H7 (cell line): ENCODE data around the gene PYY. TPM values are rescaled to one million over a fixed set of nuclear protein-coding genes. Genes with fewer than 3 reads are reported as not detected.
"Not testable (repeated sequence)": the region's sequence is repeated elsewhere in the genome, so short reads cannot be mapped to it uniquely, and the experiment has no call there.

ENCODE experiments used
- DNase-seq: peaks from one replicate; pipeline ENCODE4 v3.0.0; 2012
- H3K27me3 ChIP-seq: 2 replicates; pipeline ENCODE4 v1.6.0; 2011; ENCODE audit warnings: mild to moderate bottlenecking, low read length; ENCODE audit not compliant: control insufficient read depth, insufficient read depth
- H3K36me3 ChIP-seq: replicated peaks from 2 replicates; pipeline ENCODE4 v1.5.1; 2011; ENCODE audit warnings: low read length; ENCODE audit not compliant: control insufficient read depth, insufficient read depth
- H3K4me3 ChIP-seq: 2 replicates; pipeline ENCODE4 v1.5.1; 2011; ENCODE audit warnings: low read depth, mild to moderate bottlenecking, control low read depth, low read length, moderate library complexity; ENCODE audit not compliant: insufficient read depth
- total RNA-seq: library from RNA; depleted of rRNA; stranded (reverse); fragments of >200 nt; shearing (Covaris generic); gene quantifications from 2 replicates; pipeline ENCODE4 v1.2.3, GENCODE V29; 2014

Gene PYY
- total RNA-seq, 1 experiment from 2014 or later: 1.8 TPM

DNA sequence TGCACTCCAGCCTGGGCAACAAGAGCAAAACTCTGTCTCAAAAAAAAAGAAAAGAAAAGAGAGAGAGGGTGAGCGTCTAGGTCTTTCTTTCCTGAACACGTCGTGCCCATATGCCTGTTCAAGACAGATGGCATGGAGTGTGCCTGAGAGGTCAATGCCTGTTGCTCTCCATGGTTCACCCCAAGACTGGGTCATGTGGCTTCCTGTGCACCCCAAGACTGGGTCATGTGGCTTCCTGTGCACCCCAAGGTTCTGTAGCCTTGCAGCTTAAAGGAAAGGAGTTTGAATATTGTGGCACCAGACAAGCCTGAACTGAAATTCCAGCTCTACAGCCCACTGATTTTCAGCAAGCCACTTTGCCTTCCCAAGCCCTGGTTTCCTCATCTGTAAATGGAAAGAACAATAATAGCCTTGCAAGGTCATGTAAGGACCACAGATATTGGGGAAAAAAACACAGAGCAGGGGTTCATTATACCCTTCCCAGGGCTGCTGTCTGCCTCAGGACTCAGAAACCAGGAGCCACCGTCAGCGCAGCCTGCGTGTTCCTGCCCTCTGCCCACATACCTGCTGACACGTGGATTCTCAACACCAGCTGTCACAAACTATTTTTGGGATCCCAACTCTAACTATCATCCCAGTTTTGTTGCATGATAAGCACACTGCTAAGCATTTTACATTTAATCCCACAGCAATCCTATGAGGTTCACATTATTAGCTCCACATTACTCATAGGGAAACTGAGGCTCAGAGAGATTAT is 32.7 kb upstream of the PYY start:
- no peaks in the 10 kb centered on the region for H3K36me3 ChIP-seq
- H3K27me3 ChIP-seq: peaks cover 20% of the 10 kb centered on the region
- H3K4me3 ChIP-seq: no peak overlapping the region
- DNase-seq: peak; percentile 6

DNA sequence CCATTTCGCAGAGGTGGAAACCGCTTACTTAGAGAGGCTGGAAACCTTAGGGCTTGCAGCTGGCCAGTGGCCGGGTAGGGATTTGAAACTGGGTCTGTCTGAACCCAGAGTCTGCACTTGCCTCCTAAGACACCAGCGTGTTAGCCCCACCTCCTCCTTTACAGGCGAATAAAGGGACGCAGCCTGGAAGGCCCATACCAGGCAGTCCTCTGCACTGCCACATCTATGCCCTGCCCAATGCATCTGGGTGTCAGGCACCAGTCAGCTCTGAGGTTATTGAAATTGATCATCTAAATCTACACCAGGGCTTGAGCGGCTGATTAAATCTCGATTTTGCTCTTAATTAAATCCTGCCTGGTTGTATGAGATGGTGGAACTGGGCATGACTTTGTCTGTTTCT is 30.8 kb upstream of the PYY start:
- peaks cover 20% of the 10 kb centered on the region for H3K27me3 ChIP-seq
- DNase-seq: peak; percentile 59
- no peaks in the 10 kb centered on the region for H3K36me3 ChIP-seq
- H3K4me3 ChIP-seq: peak overlapping the region; percentile 66; the same call in 1 of the 2 replicates

DNA sequence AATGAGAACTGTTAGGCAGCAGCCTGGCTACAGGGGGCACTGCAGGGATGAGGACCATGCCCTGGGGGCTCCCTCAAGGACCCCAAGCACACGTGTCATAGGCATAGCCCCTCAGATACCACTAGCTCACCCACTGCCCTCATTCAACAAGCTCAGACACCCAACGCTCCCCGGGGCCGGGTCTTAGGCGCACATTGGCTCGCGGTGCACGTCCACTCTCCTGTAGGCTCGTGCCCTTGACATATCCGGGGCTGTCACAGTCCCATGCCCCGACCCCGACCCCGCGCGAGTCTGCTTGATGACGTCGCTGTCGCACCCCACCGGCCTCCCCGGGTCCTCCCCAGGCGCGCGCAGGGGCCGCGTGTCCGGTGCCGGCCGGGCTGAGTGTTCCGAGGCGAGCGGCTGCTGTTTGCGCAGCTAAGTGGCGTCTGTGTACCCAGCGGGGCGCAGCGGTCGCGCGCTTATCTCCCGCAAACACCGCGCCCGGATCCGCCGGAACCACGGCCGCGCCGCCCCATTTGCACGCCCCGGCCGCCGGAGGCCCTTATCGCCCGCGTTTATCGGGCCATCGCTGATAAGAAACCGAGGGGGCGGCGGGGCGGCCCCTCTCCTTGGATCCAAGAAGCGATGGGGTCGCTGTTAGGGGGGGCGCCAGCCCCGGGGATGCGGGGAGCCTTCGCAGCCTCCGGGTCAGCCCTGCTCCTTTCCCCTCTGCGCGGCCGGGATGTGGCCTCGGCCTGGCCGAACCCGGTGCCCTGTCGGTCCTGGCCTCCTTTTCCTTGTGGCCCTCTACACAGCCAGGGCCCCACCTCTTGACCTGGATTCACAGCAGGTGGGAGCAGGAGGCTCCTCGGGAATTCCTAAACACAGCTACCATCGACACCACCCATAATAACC is 30.0 kb upstream of the PYY start:
- Histone ChIP-seq H3K27me3 (peaks cover 20% of the 10 kb centered on the region), H3K36me3 (no peaks in the 10 kb centered on the region), H3K4me3 (peak overlapping the region; percentile 66)
- peak; percentile 81 for DNase-seq

DNA sequence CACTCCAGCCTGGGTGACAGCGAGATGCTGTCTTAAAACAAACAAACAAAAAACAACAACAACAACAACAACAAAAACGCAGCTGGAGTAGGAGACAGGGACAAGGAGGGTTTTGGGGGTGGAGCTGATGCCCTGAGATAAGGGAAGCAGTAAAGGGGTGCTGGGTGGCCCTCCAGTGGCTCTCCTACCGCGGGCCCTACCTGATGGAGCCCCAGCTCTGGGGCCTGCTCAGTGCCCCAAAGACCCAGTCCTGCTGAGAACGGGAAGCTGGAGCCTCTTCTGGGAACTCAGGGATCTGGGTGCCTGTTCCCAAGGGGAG is 29.4 kb upstream of the PYY start:
- no peaks in the 10 kb centered on the region for H3K36me3 ChIP-seq
- H3K27me3 ChIP-seq: peaks cover 20% of the 10 kb centered on the region
- peak overlapping the region; percentile 66 for H3K4me3 ChIP-seq
- DNase-seq: no peak

GRCh38 chr17:43982171-43982570 is 28.4 kb upstream of the PYY start:
- no peak overlapping the region for H3K4me3 ChIP-seq
- no peak for DNase-seq
- peaks cover 20% of the 10 kb centered on the region for H3K27me3 ChIP-seq
- no peaks in the 10 kb centered on the region for H3K36me3 ChIP-seq

- H3K27me3 ChIP-seq: peaks cover 20% of the 10 kb centered on the region
- no peak for DNase-seq
- H3K36me3 ChIP-seq: no peaks in the 10 kb centered on the region
- H3K4me3 ChIP-seq: no peak overlapping the region
Observed at GRCh38 chr17:43979671-43980070, 25.9 kb upstream of the PYY start.

GRCh38 chr17:43979011-43979410 is 25.3 kb upstream of the PYY start:
- Histone ChIP-seq H3K4me3 (no peak overlapping the region), H3K36me3 (no peaks in the 10 kb centered on the region), H3K27me3 (peaks cover 17% of the 10 kb centered on the region)
- no peak for DNase-seq

DNA sequence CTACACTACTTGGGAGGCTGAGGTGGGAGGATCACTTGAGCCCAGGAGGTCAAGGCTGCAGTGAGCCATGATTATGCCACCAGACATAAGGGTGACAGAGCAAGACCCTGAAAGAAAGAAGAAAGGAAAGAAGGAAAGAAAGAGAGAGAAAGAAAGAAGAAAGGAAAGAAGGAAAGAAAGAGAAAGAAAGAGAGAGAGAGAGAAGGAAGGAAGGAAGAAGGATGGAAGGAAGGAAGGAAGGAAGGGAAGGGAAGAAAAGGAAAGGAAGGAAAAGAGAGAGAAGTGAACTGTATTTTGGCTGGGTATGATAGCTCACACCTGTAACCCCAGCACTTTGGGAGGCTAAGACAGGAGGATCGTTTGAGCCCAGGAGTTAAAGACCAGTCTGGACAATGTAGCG is 24.3 kb upstream of the PYY start:
- H3K27me3 ChIP-seq: peaks cover 8% of the 10 kb centered on the region
- H3K36me3 ChIP-seq: no peaks in the 10 kb centered on the region
- DNase-seq: no peak
- H3K4me3 ChIP-seq: no peak overlapping the region

- no peaks in the 10 kb centered on the region for H3K36me3 ChIP-seq
- H3K27me3 ChIP-seq: peaks cover 2% of the 10 kb centered on the region
- DNase-seq: peak; percentile 8
- no peak overlapping the region for H3K4me3 ChIP-seq
Observed at GRCh38 chr17:43976963-43977837, 23.5 kb upstream of the PYY start.

GRCh38 chr17:43975898-43976297 is 22.2 kb upstream of the PYY start:
- Histone ChIP-seq H3K27me3 (no peaks in the 10 kb centered on the region; the same call in 1 of the 2 replicates), H3K4me3 (no peak overlapping the region), H3K36me3 (no peaks in the 10 kb centered on the region)
- no peak for DNase-seq

DNA sequence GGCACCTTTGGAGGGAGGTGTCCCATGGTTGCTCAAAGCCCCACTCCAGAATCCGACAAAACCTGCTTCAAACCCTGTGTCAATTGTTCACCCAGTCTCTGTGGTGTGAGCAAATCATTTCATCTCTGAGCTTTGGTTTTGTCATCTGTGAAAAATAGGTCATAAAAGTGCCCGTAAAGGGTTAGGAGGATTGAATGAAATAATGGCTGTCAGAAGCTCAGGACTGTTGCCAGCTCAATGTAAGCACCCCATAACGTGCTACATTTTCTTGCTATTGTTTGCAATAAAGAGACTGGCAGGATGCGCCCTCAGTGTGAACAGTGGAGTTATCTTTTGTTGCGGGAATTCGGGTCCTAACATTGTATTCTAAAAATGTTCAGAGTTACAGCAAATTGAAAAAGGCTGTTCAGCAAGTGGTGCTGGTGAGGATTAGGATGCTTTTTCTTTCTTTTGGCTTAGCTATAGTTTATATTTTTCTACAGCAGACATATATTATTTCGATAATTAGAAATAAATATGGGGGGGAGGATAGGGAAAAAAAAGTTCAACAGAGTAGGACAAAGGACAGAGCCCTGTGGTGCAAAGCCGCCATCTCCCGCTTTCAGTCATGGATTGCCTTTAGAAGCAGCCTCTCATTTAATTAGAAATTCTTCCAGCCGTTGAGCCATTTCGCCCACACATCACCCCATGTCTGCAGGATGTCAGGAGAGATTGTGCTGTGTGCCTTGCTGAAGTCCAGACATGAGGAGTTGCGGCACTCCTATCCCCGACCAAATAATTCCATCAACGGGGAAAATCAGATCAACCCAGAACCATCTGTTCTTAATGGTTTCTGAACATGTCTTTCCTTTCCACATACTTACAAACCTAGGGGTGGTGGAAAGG is 20.9 kb upstream of the PYY start:
- DNase-seq: no peak
- no peaks in the 10 kb centered on the region for H3K36me3 ChIP-seq
- H3K4me3 ChIP-seq: no peak overlapping the region
- H3K27me3 ChIP-seq: no peaks in the 10 kb centered on the region; the same call in 1 of the 2 replicates

DNA sequence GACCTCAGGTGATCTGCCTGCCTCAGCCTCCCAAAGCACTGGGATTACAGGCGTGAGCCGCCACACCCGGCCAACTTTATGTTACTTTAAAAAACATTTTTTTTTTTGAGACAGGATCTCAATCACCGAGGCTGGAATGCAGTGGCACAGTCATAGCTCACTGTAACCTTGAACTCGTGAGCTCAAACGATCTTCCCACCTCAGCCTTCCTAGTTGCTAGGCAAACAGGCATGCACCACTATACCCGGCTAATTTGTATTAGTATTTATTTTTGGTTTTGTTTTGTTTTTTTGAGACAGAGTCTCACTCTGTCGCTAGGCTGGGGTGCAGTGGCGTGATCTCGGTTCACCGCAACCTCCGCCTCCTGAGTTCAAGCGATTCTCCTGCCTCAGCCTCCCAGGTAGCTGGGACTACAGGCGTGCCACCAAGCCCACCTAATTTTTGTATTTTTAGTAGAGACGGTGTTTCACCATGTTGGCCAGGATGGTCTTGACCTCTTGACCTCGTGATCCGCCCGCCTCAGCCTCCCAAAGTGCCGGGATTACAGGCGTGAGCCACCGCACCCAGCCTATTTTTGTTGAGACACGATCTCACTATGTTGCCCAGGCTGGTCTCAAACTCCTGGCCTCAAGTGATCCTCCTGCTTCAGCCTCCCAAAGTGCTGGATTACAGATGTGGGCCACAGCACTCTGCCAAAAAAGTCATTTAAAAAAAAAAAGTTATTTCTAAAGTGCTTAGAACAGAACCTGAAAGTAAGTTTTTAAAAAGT is 18.9 kb upstream of the PYY start:
- not testable (repeated sequence) for DNase-seq, H3K4me3 ChIP-seq, H3K36me3 ChIP-seq, H3K27me3 ChIP-seq

GRCh38 chr17:43971436-43971835 is 17.7 kb upstream of the PYY start:
- DNase-seq, H3K27me3 ChIP-seq, H3K36me3 ChIP-seq, H3K4me3 ChIP-seq: not testable (repeated sequence)
